ENCODE results near the gene APCDD1. TPM values are rescaled to one million over a fixed set of nuclear protein-coding genes. Genes with fewer than 3 reads are reported as not detected.

APCDD1 gene
- total RNA-seq, 4 donors from 2014 or later = 34.7 to 196 (median 41.3) TPM

DNA sequence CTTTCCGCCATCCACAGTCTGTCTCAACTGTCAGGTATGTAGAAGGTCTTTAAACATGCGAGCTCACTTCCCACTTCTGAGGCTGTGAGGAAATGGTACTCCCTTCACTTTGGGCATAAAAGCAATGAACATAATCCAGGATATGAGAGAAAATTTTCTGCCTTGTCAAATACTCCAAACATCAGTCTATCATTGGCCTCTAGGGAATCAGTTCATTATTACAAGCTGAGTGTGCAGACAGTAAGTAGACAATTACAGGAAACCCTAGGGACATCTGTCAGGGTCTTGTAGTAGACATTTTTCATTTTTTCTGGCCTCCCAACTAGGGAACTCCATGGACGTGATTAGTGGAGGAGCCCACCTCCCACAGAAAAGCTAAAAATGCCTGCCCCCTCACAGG lies 13.6 kb upstream of the APCDD1 start:
- no peaks in the 10 kb centered on the region for H3K4me1 ChIP-seq
- peaks cover 8% of the 10 kb centered on the region for H3K27me3 ChIP-seq
- H3K9me3 ChIP-seq = no peaks in the 10 kb centered on the region
- TF ChIP-seq EP300 (IDR thresholded peaks at IDR 0.05) = no peak
- no peak for TF ChIP-seq POLR2AphosphoS5 (IDR thresholded peaks at IDR 0.05)
- TF ChIP-seq, protein P1, sequence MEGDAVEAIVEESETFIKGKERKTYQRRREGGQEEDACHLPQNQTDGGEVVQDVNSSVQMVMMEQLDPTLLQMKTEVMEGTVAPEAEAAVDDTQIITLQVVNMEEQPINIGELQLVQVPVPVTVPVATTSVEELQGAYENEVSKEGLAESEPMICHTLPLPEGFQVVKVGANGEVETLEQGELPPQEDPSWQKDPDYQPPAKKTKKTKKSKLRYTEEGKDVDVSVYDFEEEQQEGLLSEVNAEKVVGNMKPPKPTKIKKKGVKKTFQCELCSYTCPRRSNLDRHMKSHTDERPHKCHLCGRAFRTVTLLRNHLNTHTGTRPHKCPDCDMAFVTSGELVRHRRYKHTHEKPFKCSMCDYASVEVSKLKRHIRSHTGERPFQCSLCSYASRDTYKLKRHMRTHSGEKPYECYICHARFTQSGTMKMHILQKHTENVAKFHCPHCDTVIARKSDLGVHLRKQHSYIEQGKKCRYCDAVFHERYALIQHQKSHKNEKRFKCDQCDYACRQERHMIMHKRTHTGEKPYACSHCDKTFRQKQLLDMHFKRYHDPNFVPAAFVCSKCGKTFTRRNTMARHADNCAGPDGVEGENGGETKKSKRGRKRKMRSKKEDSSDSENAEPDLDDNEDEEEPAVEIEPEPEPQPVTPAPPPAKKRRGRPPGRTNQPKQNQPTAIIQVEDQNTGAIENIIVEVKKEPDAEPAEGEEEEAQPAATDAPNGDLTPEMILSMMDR (IDR thresholded peaks at IDR 0.05) = no peak
- TF ChIP-seq POLR2A (IDR thresholded peaks at IDR 0.05) = no peak
- no peaks in the 10 kb centered on the region for H3K36me3 ChIP-seq
- no peak overlapping the region for H3K27ac ChIP-seq
- no peak overlapping the region for H3K4me3 ChIP-seq
- 33 to 73% methylated on average over 1 to 2 of the region's 3 CpGs for WGBS, 2 donors (ENCODE audit: low coverage in 1 of 2)
- no peak for ATAC-seq

GRCh38 chr18:10441472-10441871 lies 13.0 kb upstream of the APCDD1 start:
- TF ChIP-seq, protein P1 (IDR thresholded peaks at IDR 0.05) = no peak
- no peak for TF ChIP-seq POLR2A (IDR thresholded peaks at IDR 0.05)
- no peak for TF ChIP-seq EP300 (IDR thresholded peaks at IDR 0.05)
- TF ChIP-seq POLR2AphosphoS5 (IDR thresholded peaks at IDR 0.05) = no peak
- H3K36me3 ChIP-seq = no peaks in the 10 kb centered on the region
- H3K27me3 ChIP-seq = peaks cover 8% of the 10 kb centered on the region
- H3K9me3 ChIP-seq = no peaks in the 10 kb centered on the region
- no peak for ATAC-seq
- H3K4me3 ChIP-seq = no peak overlapping the region
- no peaks in the 10 kb centered on the region for H3K4me1 ChIP-seq
- 100% methylated on average over 4 of the region's 4 CpGs; no CpG with 5 or more reads in 1 of the 2 donors for WGBS, 2 donors (ENCODE audit: low coverage in 1 of 2)
- no peak overlapping the region for H3K27ac ChIP-seq

- Histone ChIP-seq H3K36me3 (no peaks in the 10 kb centered on the region), H3K27ac (no peak overlapping the region), H3K4me1 (no peaks in the 10 kb centered on the region), H3K27me3 (peaks cover 8% of the 10 kb centered on the region), H3K4me3 (no peak overlapping the region), H3K9me3 (no peaks in the 10 kb centered on the region)
- no peak for TF ChIP-seq EP300 (IDR thresholded peaks at IDR 0.05)
- no peak for TF ChIP-seq POLR2A (IDR thresholded peaks at IDR 0.05)
- TF ChIP-seq, protein P1 (IDR thresholded peaks at IDR 0.05) = no peak
- TF ChIP-seq POLR2AphosphoS5 (IDR thresholded peaks at IDR 0.05) = no peak
- 80 to 90% methylated on average over 3 to 4 of the region's 4 CpGs for WGBS, 2 donors (ENCODE audit: low coverage in 1 of 2)
- no peak for ATAC-seq
Observed at GRCh38 chr18:10442551-10442971, 11.9 kb upstream of the APCDD1 start.

- Histone ChIP-seq H3K36me3 (no peaks in the 10 kb centered on the region), H3K27me3 (peaks cover 8% of the 10 kb centered on the region), H3K4me3 (no peak overlapping the region), H3K4me1 (no peaks in the 10 kb centered on the region), H3K9me3 (no peaks in the 10 kb centered on the region), H3K27ac (no peak overlapping the region)
- ATAC-seq = no peak
- TF ChIP-seq EP300 (IDR thresholded peaks at IDR 0.05) (no peak), POLR2A (IDR thresholded peaks at IDR 0.05) (no peak), POLR2AphosphoS5 (IDR thresholded peaks at IDR 0.05) (no peak)
- TF ChIP-seq, protein P1 (IDR thresholded peaks at IDR 0.05) = no peak
- 71 to 80% methylated on average over 1 of the region's 1 CpG for WGBS, 2 donors (ENCODE audit: low coverage in 1 of 2)
Observed at GRCh38 chr18:10443001-10443400, 11.4 kb upstream of the APCDD1 start.

DNA sequence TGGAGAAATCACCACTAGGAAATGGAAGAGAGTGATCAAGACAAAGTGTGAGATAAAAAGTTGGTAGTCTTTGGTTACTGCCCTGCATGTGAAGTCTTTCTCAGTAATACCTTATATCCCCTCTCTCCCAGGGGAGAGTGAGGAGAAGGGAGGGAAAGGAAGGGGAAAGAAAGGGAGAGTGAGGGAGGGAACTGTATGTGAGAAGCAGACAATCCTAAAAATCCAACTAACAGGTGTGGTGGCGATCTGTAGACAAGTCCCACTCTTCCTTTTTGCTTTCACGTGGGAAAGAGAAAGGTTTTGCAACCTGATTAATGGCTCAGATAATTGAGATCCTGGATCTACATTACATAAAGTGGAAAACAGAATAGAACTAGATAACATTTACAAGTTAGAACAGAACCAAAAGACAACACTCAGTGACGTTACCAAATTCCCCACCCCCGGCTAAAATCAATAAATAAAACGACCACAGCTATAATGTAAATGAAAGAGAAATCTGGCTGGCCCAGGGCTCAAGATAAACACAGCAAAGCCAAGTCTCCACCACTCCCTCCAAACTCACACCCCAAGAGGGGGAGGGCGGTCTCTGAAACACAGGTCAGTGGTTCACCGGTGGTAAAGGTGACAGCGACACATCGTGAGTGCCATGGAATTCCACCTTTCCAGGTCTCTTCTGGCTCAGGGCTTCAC lies 10.0 kb upstream of the APCDD1 start:
- no peak for ATAC-seq
- no peak overlapping the region for H3K27ac ChIP-seq
- peaks cover 8% of the 10 kb centered on the region for H3K27me3 ChIP-seq
- 33 to 52% methylated on average over 8 to 9 of the region's 9 CpGs for WGBS, 2 donors (ENCODE audit: low coverage in 1 of 2)
- H3K4me1 ChIP-seq = no peaks in the 10 kb centered on the region
- no peak overlapping the region for H3K4me3 ChIP-seq
- TF ChIP-seq, protein P1 (IDR thresholded peaks at IDR 0.05) = no peak
- TF ChIP-seq POLR2AphosphoS5 (IDR thresholded peaks at IDR 0.05) (no peak), EP300 (IDR thresholded peaks at IDR 0.05) (no peak), POLR2A (IDR thresholded peaks at IDR 0.05) (no peak)
- H3K9me3 ChIP-seq = no peaks in the 10 kb centered on the region
- no peaks in the 10 kb centered on the region for H3K36me3 ChIP-seq

All from gastroesophageal sphincter (tissue), 4 donors.